ENCODE results near the gene SNX10. TPM values are rescaled to one million over a fixed set of nuclear protein-coding genes. Genes with fewer than 3 reads are reported as not detected.

SNX10 gene
- total RNA-seq, 2 experiments from 2014 or later: 42.4 to 45.7 TPM

DNA sequence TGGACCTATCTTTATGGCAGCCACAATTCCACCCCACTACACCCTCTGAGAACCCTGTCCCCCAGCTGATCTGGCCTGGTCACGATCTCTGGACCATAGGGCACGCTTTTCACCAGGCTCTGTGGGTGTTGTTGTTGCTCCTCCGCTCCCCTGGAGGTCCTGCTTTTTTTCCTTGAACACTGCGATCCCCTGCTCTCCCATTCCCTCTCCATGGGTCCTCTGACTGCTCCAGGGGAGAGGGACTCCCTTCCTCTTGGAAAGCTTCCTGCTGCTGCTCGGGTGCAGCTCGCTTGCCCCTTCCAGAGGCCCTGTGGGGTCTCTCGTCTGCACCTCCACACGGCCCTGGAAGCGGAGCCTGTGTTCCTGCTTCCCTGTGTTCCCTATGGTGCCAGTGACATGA lies 53.5 kb downstream of the SNX10 start:
- Mint-ChIP-seq H3K4me1 (peaks cover 6% of the 10 kb centered on the region), H3K27me3 (no peaks in the 10 kb centered on the region), H3K36me3 (ENCODE audit: low read depth) (peaks cover 27% of the 10 kb centered on the region), H3K27ac (no peak overlapping the region), H3K9me3 (no peaks in the 10 kb centered on the region), H3K4me3 (no peak overlapping the region)
- ChIA-PET CTCF (no interaction called here), POLR2A (no interaction called here)
- DNase-seq: no peak

DNA sequence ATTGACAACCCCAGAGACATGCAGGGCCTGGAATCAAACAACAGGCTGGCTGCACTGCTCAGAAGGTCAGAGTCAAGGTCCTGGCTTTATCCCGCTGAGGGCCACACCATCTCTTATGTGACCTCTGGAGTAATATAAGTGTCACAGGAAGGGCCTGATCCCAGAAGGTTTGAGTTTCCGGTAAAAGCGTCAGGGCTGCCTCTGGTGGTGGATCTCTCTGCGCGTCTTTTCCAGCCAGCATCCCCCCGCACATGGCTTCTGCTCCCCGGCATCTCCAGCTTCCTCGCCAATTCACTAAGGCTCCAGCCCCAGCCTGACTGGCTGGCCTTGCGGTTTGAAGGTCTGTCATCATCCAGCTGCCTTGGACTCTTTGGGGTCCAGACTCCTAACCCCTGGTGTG lies 54.2 kb downstream of the SNX10 start:
- no peaks in the 10 kb centered on the region for H3K27me3 Mint-ChIP-seq
- H3K4me1 Mint-ChIP-seq: peaks cover under 1% of the 10 kb centered on the region
- H3K27ac Mint-ChIP-seq: no peak overlapping the region
- POLR2A ChIA-PET: no interaction called here
- no peaks in the 10 kb centered on the region for H3K9me3 Mint-ChIP-seq
- CTCF ChIA-PET: no interaction called here
- peaks cover 23% of the 10 kb centered on the region for H3K36me3 Mint-ChIP-seq (ENCODE audit: low read depth)
- no peak overlapping the region for H3K4me3 Mint-ChIP-seq
- DNase-seq: no peak

DNA sequence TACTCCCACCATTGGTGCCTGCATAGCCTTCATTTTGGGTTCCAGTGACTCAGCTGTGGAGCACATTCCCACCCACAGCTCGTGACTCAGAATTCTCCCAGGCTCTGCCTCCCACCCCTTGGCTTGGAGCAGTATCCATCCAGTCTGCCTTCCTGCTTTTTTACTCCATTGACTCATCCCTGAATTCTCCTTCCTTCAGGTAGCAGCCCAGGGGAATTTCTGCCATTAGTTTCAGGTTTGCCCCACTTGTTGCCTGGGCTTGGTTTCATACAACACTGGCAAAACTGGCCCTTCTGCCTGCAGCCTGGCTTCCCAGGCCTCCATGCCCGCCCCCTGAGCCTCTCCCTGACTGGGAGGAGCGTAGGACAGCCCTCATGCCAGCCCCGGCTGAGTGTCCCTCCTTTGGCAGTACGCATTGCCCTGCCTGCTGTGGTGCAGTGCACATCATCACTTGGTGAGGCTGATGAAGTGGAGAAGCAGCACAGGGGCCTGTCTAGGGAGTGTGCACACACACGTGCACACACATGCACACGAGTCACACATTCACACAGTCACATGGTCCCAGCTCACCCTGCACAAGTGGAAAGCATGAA lies 55.0 kb downstream of the SNX10 start:
- Mint-ChIP-seq H3K9me3 (no peaks in the 10 kb centered on the region), H3K4me1 (no peaks in the 10 kb centered on the region), H3K27ac (no peak overlapping the region), H3K36me3 (ENCODE audit: low read depth) (peaks cover 27% of the 10 kb centered on the region), H3K4me3 (no peak overlapping the region), H3K27me3 (no peaks in the 10 kb centered on the region)
- ChIA-PET CTCF (no interaction called here), POLR2A (interaction anchor here (1.9 kb wide), 1 partner anchor 154 kb away, joined by 5 read pairs; no protein-coding TSS in a partner anchor)
- DNase-seq: no peak

DNA sequence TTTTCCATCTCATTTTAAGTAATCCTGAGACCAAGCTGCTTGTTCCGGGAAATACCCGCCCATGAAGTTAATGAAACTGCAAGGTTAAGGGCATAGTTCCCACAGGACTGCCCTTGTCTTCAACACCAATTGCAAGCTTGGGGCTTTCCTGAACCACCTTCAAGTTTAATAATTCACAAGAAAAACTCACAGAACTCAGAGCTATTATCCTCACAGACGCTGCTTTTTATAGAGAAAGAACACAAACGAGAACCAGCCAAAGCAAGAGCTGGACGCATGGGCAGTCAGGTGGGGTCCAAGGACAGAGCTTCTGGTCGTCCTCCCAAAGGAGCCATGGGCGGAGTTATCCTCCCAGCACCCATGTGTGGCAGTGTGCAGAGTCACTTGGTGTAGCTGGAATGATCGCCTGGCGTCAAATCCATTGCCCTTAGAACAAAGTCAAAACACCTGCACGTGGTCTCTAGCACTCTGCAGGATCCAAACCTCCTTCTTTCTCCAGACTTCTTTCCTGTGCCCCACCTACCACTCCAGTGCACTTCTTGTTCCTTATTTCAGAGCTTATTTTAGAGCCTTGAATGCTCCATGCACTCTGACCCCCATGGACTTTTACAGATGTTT lies 56.7 kb downstream of the SNX10 start:
- Mint-ChIP-seq H3K9me3 (no peaks in the 10 kb centered on the region), H3K27me3 (no peaks in the 10 kb centered on the region), H3K36me3 (ENCODE audit: low read depth) (peaks cover 33% of the 10 kb centered on the region), H3K27ac (no peak overlapping the region), H3K4me3 (no peak overlapping the region), H3K4me1 (no peaks in the 10 kb centered on the region)
- ChIA-PET CTCF (interaction anchor here (0.9 to 2.4 kb wide), 3 partner anchors 17 to 456 kb away, joined by 3 to 7 read pairs (median 3); no protein-coding TSS in a partner anchor), POLR2A (interaction anchor here (1.9 kb wide), 1 partner anchor 156 kb away, joined by 5 read pairs; no protein-coding TSS in a partner anchor)
- no peak for DNase-seq

DNA sequence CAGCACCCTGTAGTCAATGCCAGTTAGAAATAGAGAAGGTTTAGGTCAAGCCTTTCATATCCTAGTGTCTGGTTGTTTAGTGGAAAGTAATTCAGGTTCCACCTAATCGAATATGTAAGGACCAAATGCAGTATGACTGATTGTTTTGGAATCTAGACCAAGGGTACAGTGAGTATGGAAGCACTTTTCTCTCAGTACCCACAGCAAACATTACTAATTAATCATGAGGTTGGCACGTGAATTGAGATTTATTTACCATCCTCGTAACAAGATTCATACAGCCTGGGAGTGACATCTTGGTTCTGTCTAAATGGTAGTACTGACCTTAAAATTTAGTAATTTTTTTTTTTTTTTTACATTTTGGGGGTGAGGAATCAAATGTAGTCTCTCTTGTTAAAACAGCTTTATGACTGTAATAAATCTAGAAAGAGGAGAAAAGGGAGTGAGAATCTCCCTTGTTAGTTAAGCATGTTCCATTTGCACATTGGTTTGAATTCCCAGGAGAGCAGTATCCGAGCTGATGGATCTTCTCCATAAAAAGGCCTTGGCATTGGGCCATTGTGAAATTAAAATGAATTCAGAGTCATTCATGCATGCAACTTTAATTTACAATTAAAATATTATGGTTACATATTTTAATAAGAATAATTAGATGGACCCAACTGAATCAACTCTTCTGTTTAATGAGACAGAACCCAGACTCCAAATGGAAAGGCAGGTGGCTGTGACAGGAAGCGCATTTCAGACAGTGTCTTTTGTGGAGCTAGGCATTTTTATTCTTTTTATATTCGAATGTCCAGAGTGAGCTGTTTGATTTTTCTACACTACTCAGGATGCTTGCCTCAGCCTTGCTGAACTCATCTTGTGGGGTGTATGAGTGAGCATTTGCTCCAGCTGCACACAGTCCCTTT lies 57.6 kb downstream of the SNX10 start:
- Mint-ChIP-seq H3K27ac (no peak overlapping the region), H3K4me1 (no peaks in the 10 kb centered on the region), H3K27me3 (no peaks in the 10 kb centered on the region), H3K4me3 (no peak overlapping the region), H3K36me3 (ENCODE audit: low read depth) (peaks cover 36% of the 10 kb centered on the region), H3K9me3 (no peaks in the 10 kb centered on the region)
- ChIA-PET POLR2A (interaction anchor here (1.9 kb wide), 1 partner anchor 157 kb away, joined by 5 read pairs; no protein-coding TSS in a partner anchor), CTCF (interaction anchor here (1.5 to 2.4 kb wide), 3 partner anchors 16 to 457 kb away, joined by 3 to 7 read pairs (median 4); no protein-coding TSS in a partner anchor)
- DNase-seq: no peak

DNA sequence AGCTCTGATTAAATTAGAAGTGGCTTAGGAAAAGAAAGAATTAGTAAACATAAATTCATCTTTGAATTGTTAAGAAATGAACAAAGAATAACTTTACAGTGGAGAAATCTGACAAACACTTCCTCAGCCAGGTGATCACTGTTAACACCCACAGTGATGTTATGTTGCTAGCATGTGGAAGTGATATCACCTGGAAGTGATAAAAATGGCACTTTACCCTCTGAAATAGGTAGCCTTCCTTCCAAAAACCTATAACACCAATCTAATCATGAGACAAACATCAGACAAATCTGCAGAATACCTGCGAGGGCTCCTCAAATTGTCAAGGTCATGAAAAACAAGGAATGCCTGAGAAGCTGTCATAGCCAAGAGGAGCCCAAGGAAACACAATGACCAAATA lies 59.5 kb downstream of the SNX10 start:
- no peak overlapping the region for H3K27ac Mint-ChIP-seq
- H3K36me3 Mint-ChIP-seq (ENCODE audit: low read depth): peaks cover 28% of the 10 kb centered on the region
- no peaks in the 10 kb centered on the region for H3K27me3 Mint-ChIP-seq
- no peaks in the 10 kb centered on the region for H3K4me1 Mint-ChIP-seq
- POLR2A ChIA-PET: interaction anchor here (1.6 kb wide), 1 partner anchor 48 kb away, joined by 3 read pairs; no protein-coding TSS in a partner anchor
- H3K4me3 Mint-ChIP-seq: no peak overlapping the region
- CTCF ChIA-PET: interaction anchor here (1.6 kb wide), 1 partner anchor 18 kb away, joined by 4 read pairs; no protein-coding TSS in a partner anchor
- no peak for DNase-seq
- no peaks in the 10 kb centered on the region for H3K9me3 Mint-ChIP-seq

DNA sequence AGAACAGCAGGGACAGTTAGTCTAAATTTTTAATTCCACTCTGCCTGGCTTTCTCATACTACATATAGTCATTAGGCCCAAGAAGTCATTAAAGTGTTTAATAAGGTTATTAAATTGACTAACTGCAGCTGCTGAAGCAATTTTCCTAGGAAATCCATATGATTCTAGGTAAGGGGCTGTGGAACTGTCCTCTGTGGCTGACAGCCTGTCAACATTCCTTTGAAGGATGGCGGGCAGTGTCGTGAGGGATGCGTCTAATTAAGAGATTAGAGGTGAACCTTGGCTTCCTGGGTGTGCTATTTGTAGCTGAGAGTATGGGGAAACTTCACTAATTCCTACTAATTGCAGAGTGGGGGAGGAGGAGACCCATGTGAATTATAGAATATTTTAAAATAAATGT lies 64.6 kb downstream of the SNX10 start:
- H3K36me3 Mint-ChIP-seq (ENCODE audit: low read depth): peaks cover 10% of the 10 kb centered on the region

DNA sequence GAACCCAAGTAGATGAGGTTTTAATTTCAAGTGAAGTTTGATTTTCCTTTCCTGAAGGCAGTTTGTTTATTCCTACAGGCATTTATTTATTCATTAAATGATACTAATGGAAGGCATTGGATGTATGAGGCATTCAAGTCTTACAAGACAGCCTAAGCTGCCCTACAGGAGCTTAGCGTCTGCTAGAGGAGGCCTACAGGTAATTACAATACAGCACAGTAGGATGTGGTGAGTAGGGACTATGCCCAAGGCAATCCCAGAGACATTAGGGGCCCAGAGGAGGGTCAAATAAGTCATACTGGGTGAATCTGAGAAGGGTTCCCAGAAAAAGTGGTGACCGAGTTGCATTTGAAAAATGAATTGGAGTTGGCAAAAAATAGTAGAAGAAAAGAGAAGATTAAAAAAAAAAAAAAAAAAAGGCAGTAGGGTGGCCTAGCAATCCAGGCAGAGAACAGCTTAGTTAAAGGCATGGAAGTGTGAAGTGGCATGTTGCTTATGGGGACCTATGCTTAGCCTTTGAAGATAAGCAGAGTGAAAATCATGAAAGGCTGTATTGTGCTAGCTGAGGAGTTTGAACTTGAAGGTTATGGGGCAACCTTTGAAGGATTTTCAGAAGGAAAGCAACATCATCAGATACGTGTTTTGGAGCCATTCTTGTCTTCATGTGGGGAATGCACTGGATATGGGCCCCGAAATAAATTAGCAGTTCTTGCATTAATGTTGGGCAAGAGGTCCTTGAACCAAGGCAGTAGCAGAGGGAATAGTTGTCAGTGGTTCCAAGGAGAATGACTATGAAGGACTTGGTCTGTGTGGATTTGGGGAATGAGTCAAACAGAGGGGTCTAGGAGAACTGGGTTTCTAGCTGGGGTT lies 65.5 kb downstream of the SNX10 start:
- POLR2A ChIA-PET: interaction anchor here (0.7 to 1.3 kb wide), 2 partner anchors 54 to 170 kb away, joined by 3 to 4 read pairs; no protein-coding TSS in a partner anchor
- no peaks in the 10 kb centered on the region for H3K27me3 Mint-ChIP-seq
- H3K36me3 Mint-ChIP-seq (ENCODE audit: low read depth): peaks cover 8% of the 10 kb centered on the region
- DNase-seq: no peak
- no peaks in the 10 kb centered on the region for H3K9me3 Mint-ChIP-seq
- CTCF ChIA-PET: interaction anchor here (1.9 to 2.3 kb wide), 2 partner anchors 8 to 12 kb away, joined by 6 to 16 read pairs; no protein-coding TSS in a partner anchor
- no peak overlapping the region for H3K4me3 Mint-ChIP-seq
- H3K4me1 Mint-ChIP-seq: peaks cover 1% of the 10 kb centered on the region
- H3K27ac Mint-ChIP-seq: no peak overlapping the region

More for the DNA sequence above, 64.6 kb downstream of the SNX10 start:
- Mint-ChIP-seq H3K27me3 (no peaks in the 10 kb centered on the region), H3K4me3 (no peak overlapping the region), H3K4me1 (peaks cover 1% of the 10 kb centered on the region), H3K9me3 (no peaks in the 10 kb centered on the region), H3K27ac (no peak overlapping the region)
- no peak for DNase-seq
- CTCF ChIA-PET: interaction anchor here (0.8 to 2.3 kb wide), 3 partner anchors 9 to 154 kb away, joined by 3 to 16 read pairs (median 6); no protein-coding TSS in a partner anchor
- POLR2A ChIA-PET: interaction anchor here (1.6 kb wide), 1 partner anchor 326 kb away, joined by 3 read pairs; no protein-coding TSS in a partner anchor

DNA sequence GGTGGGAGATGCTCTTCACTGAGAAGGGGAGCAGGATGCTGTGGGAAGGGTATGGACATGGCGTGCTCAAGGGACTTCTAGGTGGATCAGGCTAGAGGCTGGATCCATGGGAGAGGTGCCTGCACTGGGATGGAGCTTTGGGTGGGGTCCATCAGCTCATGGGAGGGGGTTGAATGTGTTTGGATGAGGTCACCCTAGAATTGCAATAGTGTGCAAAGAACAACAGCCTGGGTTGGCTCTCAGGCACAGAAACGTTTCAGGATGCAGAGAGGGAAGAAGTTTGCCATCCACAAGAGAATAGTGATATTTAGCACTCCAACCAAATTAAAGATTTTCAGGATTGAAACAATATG lies 66.1 kb downstream of the SNX10 start:
- ChIA-PET CTCF (interaction anchor here (1.9 kb wide), 1 partner anchor 12 kb away, joined by 6 read pairs; no protein-coding TSS in a partner anchor), POLR2A (interaction anchor here (0.7 to 1.3 kb wide), 3 partner anchors 55 to 171 kb away, joined by 3 to 4 read pairs (median 3); partner anchors contain the start of gene SNX10)
- Mint-ChIP-seq H3K27me3 (no peaks in the 10 kb centered on the region), H3K36me3 (ENCODE audit: low read depth) (peaks cover 5% of the 10 kb centered on the region), H3K9me3 (no peaks in the 10 kb centered on the region), H3K4me1 (peaks cover 1% of the 10 kb centered on the region), H3K4me3 (no peak overlapping the region), H3K27ac (no peak overlapping the region)
- DNase-seq: no peak

DNA sequence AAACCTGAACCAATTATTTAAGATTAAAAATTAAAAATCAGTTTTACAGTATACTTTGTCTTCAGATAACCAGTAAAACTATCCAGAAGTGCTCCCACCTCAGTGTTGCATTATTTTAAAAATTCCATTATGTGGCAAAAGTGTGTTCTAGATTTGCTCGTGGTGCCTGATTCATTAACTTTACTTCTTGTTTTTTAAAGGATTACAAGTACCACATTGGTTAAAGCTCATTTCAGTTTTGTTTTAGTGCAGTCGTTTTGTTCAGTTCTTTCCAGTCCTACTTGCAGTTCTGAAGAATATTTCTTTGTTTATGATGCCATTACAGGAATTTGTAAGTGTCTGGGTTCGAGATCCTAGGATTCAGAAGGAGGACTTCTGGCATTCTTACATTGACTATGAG lies 69.0 kb downstream of the SNX10 start:
- no peak for DNase-seq
- no peaks in the 10 kb centered on the region for H3K27me3 Mint-ChIP-seq
- peaks cover 7% of the 10 kb centered on the region for H3K36me3 Mint-ChIP-seq (ENCODE audit: low read depth)
- ChIA-PET POLR2A (no interaction called here), CTCF (interaction anchor here (1.1 to 1.5 kb wide), 2 partner anchors 9 to 282 kb away, joined by 3 to 7 read pairs; no protein-coding TSS in a partner anchor)
- peaks cover 9% of the 10 kb centered on the region for H3K4me1 Mint-ChIP-seq
- no peaks in the 10 kb centered on the region for H3K9me3 Mint-ChIP-seq
- H3K4me3 Mint-ChIP-seq: no peak overlapping the region
- H3K27ac Mint-ChIP-seq: no peak overlapping the region

DNA sequence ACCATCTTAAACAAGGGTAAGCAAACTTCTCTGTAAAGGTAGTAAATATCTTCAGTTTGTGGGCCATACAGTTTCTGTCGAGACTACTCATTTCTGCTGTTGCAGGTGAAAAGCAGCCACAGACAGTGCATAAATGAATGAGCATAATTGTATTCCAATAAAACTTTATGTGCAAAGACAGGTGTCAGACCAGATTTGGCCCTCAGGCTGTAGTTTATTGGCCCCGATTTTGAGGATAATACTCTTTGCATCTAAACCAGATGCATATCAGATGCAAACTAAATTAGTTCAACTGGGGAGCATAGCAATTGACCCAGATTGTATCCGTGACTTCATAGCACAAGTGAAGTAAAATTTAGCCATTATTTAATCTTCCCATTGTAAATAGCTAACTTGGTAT lies 70.0 kb downstream of the SNX10 start:
- peaks cover 12% of the 10 kb centered on the region for H3K4me1 Mint-ChIP-seq
- ChIA-PET CTCF (interaction anchor here (1.5 to 2.3 kb wide), 2 partner anchors 8 to 469 kb away, joined by 7 to 8 read pairs; no protein-coding TSS in a partner anchor), POLR2A (no interaction called here)
- H3K4me3 Mint-ChIP-seq: no peak overlapping the region
- H3K27me3 Mint-ChIP-seq: no peaks in the 10 kb centered on the region
- peaks cover 10% of the 10 kb centered on the region for H3K36me3 Mint-ChIP-seq (ENCODE audit: low read depth)
- DNase-seq: no peak
- no peak overlapping the region for H3K27ac Mint-ChIP-seq
- H3K9me3 Mint-ChIP-seq: no peaks in the 10 kb centered on the region

DNA sequence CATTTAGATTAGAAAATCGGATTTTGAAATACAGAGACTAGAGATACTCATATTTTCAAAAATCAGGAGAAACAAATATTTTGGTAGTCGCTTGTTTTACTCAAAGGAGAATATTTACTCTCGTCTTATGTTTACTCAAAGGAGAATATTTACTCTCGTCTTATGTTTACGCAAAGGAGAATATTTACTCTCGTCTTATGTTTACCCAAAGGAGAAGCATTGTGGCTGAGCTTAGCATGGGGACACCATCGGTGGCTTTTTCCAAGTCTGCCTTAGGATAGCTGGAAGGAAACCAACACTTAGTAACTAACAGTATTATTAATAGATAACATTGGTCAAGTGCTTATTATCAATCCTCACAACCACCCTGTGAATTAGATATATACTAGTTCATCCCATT lies 71.8 kb downstream of the SNX10 start:
- Mint-ChIP-seq H3K36me3 (ENCODE audit: low read depth) (peaks cover 19% of the 10 kb centered on the region), H3K4me1 (peaks cover 11% of the 10 kb centered on the region), H3K4me3 (no peak overlapping the region), H3K27me3 (no peaks in the 10 kb centered on the region), H3K27ac (no peak overlapping the region), H3K9me3 (no peaks in the 10 kb centered on the region)
- POLR2A ChIA-PET: no interaction called here
- CTCF ChIA-PET: interaction anchor here (1.4 to 4.8 kb wide), 6 partner anchors 72 to 471 kb away, joined by 3 to 68 read pairs (median 10); partner anchors contain the start of gene SNX10
- DNase-seq: no peak

Measured in activated CD4-positive, alpha-beta memory T cell treated with anti-CD3 and anti-CD28 coated beads, Interleukin-2, amount 10 ng/mL, durations not matched to agents 7 days and 5 days (primary cell).